Upper lobe of right lung (tissue), 1 donor: ENCODE measurements around the gene TMEM61. TPM values are rescaled to one million over a fixed set of nuclear protein-coding genes. Genes with fewer than 3 reads are reported as not detected.
A peak's percentile ranks its signal among the peaks of the same experiment; 100 is the strongest.

Experiments
- ATAC-seq: fragments of 200-7000 bp; cut with Tn5 transposase; one replicate; pipeline ENCODE4 v1.9.1; 2020; ENCODE audit warnings: mild to moderate bottlenecking, moderate library complexity
- DNase-seq: peaks from one replicate; pipeline ENCODE4 v3.0.0-alpha.2; 2020
- H3K27ac ChIP-seq: fragments of 200-600 bp; one replicate; pipeline ENCODE4 v1.8.0; 2022
- H3K27me3 ChIP-seq: fragments of 200-600 bp; one replicate; pipeline ENCODE4 v1.8.0; 2022; ENCODE audit warnings: mild to moderate bottlenecking
- H3K36me3 ChIP-seq: fragments of 200-600 bp; one replicate; pipeline ENCODE4 v1.8.0; 2022
- H3K4me1 ChIP-seq: fragments of 200-600 bp; one replicate; pipeline ENCODE4 v1.8.0; 2022
- H3K4me3 ChIP-seq: fragments of 200-600 bp; one replicate; pipeline ENCODE4 v1.8.0; 2022; ENCODE audit warnings: mild to moderate bottlenecking
- H3K9me3 ChIP-seq: fragments of 200-600 bp; one replicate; pipeline ENCODE4 v1.8.0; 2022
- intact Hi-C: fragments of 100-400 bp; cut with DNase I; formaldehyde crosslinking; loops from one replicate; pipeline ENCODE4 v1.11.0; 2022
- total RNA-seq: library from RNA; stranded (reverse); fragmentation: NEBNext Ultra II Directional; extraction: Animal tissue kit (Norgen Biotek cat#: 25700); gene quantifications from one replicate; pipeline ENCODE4 v1.2.1, GENCODE V29; 2021
- TF ChIP-seq, protein P1 (sequence below): fragments of 200-600 bp; IDR thresholded peaks from one replicate; pipeline ENCODE4 v1.8.0; 2022; ENCODE audit warnings: antibody characterized with exemption
- donor health status: DM: no; HTN: yes; CAD: no; lungs with severe emphysema.

TMEM61 gene
- total RNA-seq, 1 donor from 2014 or later: 2.3 TPM

GRCh38 chr1:54984131-54984842 lies 3.9 kb downstream of the TMEM61 start:
- Histone ChIP-seq H3K27me3 (no peaks in the 10 kb centered on the region), H3K4me3 (no peak overlapping the region), H3K27ac (no peak overlapping the region), H3K36me3 (no peaks in the 10 kb centered on the region), H3K9me3 (no peaks in the 10 kb centered on the region), H3K4me1 (no peaks in the 10 kb centered on the region)
- DNase-seq: peak; percentile 36
- intact Hi-C loops: no loop called here
- TF ChIP-seq, protein P1, sequence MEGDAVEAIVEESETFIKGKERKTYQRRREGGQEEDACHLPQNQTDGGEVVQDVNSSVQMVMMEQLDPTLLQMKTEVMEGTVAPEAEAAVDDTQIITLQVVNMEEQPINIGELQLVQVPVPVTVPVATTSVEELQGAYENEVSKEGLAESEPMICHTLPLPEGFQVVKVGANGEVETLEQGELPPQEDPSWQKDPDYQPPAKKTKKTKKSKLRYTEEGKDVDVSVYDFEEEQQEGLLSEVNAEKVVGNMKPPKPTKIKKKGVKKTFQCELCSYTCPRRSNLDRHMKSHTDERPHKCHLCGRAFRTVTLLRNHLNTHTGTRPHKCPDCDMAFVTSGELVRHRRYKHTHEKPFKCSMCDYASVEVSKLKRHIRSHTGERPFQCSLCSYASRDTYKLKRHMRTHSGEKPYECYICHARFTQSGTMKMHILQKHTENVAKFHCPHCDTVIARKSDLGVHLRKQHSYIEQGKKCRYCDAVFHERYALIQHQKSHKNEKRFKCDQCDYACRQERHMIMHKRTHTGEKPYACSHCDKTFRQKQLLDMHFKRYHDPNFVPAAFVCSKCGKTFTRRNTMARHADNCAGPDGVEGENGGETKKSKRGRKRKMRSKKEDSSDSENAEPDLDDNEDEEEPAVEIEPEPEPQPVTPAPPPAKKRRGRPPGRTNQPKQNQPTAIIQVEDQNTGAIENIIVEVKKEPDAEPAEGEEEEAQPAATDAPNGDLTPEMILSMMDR: no peak
- ATAC-seq: no peak

- no peak overlapping the region for H3K27ac ChIP-seq
- no peaks in the 10 kb centered on the region for H3K9me3 ChIP-seq
- no peak for ATAC-seq
- peak; percentile 22 for DNase-seq
- no peaks in the 10 kb centered on the region for H3K27me3 ChIP-seq
- H3K4me1 ChIP-seq: no peaks in the 10 kb centered on the region
- intact Hi-C loops: no loop called here
- no peak overlapping the region for H3K4me3 ChIP-seq
- TF ChIP-seq, protein P1: no peak
- H3K36me3 ChIP-seq: no peaks in the 10 kb centered on the region
Measured at GRCh38 chr1:54985556-54985955, 5.1 kb downstream of the TMEM61 start.

DNA sequence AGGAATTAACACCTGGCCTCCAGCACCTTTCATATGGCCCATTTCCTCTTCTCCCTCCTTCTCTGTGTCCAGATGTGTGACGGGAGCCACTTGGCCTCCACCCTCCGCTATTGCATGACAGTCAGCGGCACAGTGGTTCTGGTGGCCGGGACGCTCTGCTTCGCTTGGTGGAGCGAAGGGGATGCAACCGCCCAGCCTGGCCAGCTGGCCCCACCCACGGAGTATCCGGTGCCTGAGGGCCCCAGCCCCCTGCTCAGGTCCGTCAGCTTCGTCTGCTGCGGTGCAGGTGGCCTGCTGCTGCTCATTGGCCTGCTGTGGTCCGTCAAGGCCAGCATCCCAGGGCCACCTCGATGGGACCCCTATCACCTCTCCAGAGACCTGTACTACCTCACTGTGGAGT lies 5.6 kb downstream of the TMEM61 start:
- DNase-seq (no peak), ATAC-seq (no peak)
- Histone ChIP-seq H3K27me3 (no peaks in the 10 kb centered on the region), H3K4me1 (no peaks in the 10 kb centered on the region), H3K4me3 (no peak overlapping the region), H3K9me3 (no peaks in the 10 kb centered on the region), H3K27ac (no peak overlapping the region), H3K36me3 (no peaks in the 10 kb centered on the region)
- intact Hi-C loops: no loop called here
- TF ChIP-seq, protein P1: no peak

GRCh38 chr1:54986533-54986932 lies 6.1 kb downstream of the TMEM61 start:
- no peaks in the 10 kb centered on the region for H3K4me1 ChIP-seq
- H3K4me3 ChIP-seq: no peak overlapping the region
- H3K9me3 ChIP-seq: no peaks in the 10 kb centered on the region
- H3K27me3 ChIP-seq: no peaks in the 10 kb centered on the region
- TF ChIP-seq, protein P1: no peak
- no peak overlapping the region for H3K27ac ChIP-seq
- no peak for ATAC-seq
- H3K36me3 ChIP-seq: no peaks in the 10 kb centered on the region
- intact Hi-C loops: no loop called here
- DNase-seq: no peak

DNA sequence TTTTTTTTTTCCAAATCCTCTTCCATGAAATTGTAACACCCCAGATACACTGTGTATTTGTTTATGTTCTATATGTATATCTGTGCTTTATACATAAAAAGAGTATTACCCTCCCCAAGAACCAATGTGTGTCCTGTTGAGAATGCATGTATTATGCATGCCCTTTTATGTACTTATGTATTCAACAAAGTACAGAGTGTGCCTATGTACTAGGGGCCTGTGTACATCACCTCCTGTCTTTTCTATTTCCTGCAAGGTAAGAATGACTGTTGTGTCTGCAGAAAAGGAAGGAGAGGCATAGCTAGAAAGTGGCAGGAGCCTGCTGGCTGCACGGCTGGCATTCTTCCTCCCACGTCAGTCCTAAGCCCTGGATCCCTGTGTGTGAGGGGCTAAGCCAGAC lies 7.0 kb downstream of the TMEM61 start:
- ATAC-seq: no peak
- intact Hi-C loops: no loop called here
- TF ChIP-seq, protein P1: no peak
- H3K36me3 ChIP-seq: no peaks in the 10 kb centered on the region
- no peak overlapping the region for H3K4me3 ChIP-seq
- H3K27me3 ChIP-seq: no peaks in the 10 kb centered on the region
- no peaks in the 10 kb centered on the region for H3K9me3 ChIP-seq
- no peak overlapping the region for H3K27ac ChIP-seq
- no peaks in the 10 kb centered on the region for H3K4me1 ChIP-seq
- DNase-seq: no peak
